NCI-H187 treated with DMSO at 0.1 percent for 48 hours (cell line): ENCODE results near the gene FHIP1A.
"Not testable (repeated sequence)": the region's sequence is repeated elsewhere in the genome, so short reads cannot be mapped to it uniquely, and the experiment has no call there.

Source experiments
- DNase-seq: peaks from one replicate; lab custom pipeline; 2025; lab: John Stamatoyannopoulos, UW

FHIP1A gene

DNA sequence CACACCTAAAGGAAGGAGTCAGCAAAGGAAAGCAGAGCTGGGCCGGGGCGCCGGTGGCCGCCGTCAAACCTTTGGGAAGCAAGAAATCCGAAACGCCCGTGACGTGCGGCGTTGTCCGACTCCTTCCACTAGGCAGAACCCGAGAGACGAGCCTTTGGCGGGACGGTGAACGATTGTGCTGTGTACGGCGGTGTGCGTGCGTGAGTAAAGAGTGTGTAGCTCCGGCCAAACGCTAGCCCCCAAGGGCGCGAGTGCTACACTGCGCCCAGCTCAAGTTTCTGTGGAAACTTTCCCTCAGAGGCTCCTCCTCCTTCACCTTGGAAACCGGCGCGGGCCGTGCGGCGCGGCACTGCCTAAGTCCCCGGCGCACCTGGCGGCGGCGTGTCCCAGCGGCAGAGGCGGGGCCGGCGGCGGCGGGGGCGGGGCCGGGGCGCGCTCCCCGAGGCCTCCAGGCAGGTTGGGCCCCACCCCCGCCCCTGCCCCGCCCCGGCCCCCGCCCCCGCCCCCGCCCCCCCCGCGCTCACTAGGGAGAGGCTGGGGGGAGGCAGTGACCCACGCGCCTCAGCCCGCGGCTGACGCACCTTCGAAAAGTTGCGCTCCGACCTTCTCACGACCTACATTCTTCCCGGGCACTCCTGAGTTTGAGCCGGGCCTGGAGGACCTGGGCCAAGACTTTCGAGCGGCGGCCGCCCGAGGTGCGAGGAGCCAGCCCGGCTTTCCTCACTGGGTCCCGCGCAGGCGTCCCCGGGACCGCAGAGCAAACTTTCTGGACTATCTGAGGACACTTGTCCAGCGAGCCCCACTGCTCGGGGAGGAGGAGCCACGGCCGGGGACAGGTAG, at the start of gene FHIP1A:
Gene FHIP1A (plus strand): TSS at position 547 of the 840 bp plus-strand sequence. CDS start 157,084 bp downstream, outside the sequence.
- no peak for DNase-seq

DNA sequence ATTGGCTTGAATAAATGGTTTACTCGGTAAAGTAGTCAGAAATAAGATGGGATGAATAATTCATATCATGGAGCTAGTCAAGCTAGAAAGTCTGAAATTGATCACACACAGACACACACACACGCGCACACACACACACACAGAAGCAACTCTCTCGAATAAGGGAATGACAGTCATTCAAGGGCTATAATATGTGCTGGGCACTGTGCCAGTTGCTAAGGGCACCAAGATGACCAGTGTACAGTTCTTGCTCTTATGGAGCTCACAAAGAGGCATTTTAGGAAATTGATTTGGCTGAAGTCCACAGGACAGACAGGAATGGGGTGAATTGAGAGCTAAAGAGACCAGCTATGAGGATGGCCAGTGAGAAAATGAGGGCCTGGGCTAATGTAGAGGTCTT, 49.4 kb upstream of the FHIP1A start:
- DNase-seq = no peak

DNA sequence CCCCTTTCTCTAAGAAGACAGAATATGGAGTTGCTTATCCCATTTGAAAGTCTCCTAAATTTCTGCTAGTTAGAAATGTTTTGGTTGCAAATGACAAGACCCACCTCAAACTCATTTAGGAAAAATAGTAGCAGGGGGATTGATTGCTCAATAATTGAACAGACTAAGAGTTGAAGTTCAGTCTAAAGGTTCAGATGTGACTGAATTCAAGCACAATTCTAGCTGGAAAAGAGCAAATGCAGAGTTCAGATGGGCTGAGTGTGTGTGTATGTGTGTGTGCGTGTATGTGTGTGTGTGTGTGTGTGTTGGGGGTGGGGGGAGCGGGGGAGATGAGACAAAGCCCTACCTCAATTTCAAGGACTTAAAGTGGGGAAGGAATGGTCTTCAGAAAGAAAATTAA, 47.9 kb upstream of the FHIP1A start:
- DNase-seq = no peak

DNA sequence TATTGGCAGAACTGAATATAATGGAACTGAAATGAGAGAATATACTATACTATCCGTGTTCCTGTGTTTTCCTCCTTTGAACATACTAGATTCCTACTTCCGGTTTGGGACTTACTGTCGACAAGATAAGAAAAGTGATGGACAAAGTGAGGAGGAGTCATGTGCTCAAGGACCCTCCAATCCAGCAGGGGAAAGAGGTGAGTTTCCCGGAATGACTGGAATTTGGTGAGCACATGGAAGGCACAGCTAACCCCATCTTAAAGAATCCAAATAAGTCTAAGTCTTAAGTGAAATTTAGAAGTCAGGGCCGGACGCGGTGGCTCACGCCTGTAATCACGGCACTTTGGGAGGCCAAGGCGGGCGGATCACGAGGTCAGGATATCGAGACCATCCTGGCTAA, 47.0 kb upstream of the FHIP1A start:
- no peak for DNase-seq

DNA sequence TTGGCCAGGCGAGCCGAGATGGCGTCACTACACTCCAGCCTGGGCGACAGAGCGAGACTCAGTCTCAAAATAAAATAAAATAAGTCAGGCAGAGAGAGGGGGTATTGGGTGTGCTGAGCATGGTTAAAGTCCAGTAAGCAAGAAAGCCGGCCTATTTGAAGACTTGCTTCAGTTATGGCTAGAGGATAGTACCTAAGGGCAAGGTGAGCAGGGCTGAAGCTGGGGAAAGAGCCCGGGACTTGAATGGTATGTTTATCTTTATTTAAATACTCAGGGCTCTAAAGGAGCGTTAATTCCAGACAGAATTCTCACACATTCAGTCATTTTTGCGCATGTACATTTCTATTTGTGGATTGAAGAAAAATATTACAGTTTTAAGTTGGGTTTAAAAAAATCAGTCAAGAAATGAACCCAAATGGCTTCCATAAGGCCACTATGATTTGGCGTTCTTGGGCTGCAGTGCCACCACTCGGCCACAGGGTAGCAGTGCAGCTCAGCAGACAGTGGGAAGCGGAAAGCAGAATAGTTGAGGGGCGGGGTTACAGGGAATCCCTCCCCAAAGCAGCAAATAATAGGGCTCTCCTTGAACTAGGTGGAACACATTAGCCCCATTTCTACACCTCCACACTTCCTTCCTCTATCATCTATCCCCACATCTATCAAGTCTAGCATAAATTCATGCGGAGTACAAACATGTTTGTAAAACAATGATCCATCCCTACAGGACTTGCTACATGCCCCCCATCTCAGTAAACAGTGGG, 46.4 kb upstream of the FHIP1A start:
- DNase-seq = no peak

DNA sequence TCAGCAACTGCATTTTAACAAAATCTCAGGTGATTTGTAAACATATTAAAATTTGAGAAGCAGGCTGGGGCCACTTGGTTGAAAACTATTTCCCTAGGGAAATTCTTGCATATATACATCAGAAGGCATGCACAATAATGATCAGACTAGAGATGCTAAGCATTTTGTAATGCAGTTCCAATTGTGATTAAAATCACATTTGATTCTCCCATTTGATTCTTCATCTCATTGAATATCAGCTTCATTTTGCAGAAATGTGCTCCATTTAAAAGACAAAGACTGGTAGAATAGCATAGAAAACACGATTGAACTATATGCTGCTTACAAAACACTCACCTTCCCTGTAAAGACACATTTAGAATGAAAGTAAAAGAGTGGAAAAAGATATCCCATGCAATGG, 32.4 kb upstream of the FHIP1A start:
- DNase-seq = no peak

DNA sequence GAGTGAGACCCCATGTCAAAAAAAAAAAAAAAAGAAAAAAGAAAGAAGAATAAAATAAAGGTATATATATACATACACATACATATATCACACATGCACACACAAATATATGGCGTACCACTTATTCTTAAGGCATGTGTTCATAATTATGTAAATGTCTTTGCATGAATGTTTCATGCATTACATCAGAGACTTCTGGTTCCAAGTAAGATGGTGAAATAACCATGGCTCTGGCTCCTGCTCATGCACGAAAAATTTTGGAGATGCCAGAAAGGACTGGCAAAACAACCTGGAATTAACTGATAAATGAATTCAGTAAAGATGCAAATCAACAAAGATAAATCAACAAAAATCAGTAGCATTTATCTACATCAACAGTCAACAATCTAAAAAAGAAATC, 19.7 kb upstream of the FHIP1A start:
- no peak for DNase-seq

DNA sequence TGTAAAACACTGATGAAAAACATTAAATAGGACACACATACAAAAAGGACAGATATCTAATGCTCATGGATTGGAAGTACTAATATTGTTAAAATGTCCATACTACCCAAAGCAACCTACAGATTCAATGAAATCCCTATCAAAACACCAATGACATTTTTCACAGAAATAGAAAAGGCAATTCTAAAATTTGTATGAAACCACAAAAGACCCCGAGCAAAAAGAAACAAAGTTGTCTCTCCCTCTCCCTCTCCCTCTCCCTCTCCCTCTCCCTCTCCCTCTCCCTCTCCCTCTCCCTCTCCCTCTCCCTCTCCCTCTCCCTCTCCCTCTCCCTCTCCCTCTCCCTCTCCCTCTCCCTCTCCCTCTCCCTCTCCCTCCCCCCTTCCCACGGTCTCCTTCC, 19.2 kb upstream of the FHIP1A start:
- DNase-seq = not testable (repeated sequence)

DNA sequence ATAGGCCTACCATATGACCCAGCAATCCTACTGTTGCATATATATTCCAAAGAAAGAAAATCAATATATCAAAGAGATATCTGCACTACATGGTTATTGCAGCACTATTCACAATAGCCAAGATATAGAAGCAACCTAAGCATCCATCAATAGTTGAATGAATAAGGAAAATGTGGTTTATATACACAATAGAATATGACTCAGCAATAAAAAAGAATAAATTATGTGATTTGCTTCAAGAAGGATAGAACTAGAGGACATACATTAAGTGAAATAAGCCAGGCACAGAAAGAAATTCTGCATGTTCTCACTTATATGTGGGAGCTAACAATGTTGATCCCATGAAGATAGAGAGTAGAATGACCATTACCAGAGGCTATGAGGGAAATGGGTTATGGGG, 13.1 kb upstream of the FHIP1A start:
- DNase-seq = no peak

DNA sequence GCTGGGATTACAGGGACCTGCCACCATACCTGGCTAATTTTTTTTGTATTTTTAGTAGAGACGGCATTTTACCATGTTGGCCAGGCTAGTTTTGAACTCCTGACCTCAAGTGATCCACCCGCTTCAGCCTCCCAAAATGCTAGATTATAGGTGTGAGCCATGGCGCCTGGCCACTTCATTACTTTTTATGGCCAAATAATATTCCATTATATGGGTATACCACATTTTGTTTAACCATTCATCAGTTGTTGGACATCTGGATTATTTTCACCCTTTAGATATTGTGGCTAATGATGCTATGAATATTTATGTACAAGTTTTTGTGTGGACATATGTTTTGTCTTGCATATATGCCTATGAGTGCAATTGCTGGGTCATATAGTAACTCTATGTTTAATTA, 8.6 kb upstream of the FHIP1A start:
- DNase-seq = no peak

DNA sequence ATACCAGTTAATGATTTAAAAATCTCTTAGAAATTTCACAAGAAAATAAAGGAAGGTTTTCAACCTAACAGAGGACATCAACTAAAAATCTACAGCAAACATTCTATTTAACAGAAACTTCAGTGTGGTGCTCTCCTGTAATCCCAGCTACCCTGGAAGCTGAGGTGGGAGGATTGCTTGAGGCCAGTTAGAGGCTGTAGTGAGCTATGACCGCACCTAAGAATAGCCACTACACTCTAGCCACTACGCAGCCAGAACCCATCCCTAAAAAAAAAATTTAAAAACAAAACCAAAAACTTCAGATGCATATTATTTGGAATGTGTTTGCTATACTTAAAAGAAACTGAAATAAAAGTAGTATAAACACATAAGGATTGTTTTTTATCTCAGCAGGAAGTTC, 7.2 kb upstream of the FHIP1A start:
- no peak for DNase-seq

DNA sequence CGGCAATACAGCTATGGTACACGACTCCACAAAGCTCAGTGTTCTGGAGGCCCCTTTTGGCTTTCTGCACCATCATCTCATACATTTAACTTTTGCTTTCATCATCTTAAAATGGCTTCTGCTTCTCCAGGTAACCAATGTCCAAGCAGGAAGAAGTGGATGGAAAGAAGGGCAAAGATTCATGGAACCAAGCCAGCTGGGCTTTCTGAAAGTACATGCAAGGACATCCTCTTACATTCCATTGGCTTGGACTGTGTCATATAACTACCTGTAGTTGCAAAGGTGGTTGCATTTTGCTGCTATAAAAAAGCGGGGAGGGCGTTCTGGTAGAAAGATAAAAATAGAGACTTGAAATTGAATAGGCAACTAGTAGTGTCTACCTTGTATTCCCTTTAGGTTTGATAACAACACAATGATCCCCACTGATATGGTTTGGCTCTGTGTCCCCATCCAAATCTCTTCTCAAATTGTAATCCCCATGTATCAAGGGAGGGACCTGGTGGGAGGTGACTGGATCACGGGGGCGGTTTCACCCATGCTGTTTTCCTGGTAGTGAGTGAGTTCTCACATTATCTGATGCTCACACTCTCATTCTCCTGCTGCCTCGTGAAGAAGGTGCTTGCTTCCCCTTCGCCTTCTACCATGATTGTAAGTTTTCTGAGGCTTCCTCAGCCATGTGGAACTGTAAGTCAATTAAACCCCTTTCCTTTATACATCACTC, 6.7 kb upstream of the FHIP1A start:
- DNase-seq = no peak

DNA sequence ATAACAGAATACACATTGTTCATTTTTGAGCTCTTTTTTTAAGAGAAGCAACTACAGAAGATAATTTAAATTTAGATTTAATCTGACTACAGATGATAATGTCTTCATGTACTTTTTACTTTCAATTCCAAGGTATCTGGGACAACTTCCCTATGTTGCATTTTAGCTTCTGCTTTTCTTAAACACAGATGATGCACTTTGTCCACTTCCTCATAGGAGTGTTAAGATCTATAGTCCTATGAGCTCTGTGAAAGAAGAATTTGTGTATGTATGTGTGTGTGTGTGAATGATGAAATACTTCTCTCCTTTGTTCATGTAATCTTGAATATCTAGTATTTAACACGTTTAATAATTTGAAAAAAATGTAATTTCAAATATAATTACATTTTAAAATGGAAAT, 5.3 kb upstream of the FHIP1A start:
- no peak for DNase-seq

DNA sequence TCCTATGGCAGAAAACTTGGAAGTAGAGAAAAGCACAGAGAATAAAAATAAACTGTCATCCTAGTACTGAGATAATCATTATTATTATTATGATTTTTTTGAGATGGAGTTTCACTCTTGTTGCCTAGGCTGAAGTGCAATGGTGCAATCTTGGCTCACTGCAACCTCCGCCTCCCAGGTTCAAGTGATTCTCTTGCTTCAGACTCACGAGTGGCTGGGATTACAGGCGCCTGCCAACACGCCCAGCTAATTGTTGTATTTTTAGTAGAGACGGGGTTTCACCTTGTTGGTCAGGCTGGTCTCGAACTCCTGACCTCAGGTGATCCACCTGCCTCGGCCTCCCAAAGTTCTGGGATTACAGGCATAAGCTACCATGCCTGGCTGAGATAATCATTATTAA, 4.2 kb upstream of the FHIP1A start:
- not testable (repeated sequence) for DNase-seq

DNA sequence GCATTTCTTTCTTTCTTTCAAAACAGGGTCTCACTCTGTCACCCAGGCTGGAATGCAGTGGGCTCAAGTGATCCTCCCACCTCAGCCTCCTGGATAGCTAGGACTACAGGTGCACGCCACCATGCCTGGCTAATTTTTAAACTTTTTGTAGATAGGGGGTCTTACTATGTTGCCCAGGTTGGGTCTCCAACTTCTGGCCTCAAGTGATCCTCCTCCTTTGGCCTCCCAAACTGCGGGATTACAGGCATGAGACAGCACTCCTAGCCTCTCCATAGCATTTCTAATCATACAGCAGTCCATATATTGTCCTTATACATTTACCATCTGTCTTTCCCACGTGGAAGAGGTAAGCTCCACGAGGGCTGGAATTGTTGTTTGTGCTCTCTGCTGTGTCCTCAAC, 2.0 kb upstream of the FHIP1A start:
- DNase-seq = no peak

DNA sequence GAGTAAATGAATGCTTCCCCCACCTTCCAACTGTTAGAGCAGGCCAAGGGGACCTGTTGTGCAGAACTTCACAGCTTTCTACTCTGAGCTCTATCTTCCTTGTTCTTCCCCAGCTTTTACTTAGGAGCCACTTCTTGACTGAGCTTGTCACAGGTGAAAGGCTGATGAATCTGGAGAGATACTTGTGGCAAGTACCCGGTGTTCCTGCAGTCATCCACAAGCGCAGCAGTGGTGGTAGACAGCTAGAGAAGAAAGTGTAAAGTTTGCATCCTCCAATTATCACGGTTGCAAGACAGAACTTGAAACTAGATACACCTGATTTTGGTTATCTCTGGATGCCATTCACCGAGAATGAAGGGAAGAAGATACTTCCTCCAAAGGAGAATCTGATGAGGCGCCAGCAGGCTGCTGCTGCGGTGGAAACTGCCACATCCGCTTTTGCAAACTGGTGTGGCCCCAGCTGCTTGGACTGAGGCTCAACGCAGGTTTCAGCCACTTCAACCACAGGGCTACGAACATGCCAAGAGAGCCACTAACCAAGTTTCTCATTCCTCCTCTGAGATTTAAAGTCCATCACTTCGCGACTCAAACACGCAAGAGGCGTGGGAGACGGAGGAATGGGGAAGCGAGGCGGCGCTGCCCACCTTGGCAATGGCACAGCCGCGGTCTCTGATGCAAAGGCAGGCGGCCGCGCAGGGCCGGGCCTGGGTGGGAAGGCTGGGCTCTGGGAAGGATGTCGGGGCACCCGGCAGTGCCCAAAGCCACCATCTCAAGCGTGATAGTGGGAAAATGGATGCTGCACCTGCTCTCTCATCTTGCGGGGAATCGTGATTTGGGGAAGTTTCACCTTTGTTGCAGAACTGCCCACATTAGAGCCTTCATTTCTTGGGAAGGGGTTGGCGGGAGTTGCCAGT, 1.3 kb upstream of the FHIP1A start:
- no peak for DNase-seq

DNA sequence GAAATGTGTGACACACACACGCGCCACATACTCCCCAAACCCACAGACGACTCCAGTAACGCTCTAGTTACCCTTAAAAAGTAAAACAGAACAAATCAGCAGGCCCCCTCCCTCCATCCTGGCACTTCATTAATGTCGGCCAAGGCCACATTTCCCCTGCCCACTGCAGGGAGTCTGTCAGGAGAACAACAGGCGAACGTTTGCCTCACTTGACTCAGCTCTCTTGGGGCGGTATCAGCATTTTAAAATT, 671 bp upstream of the FHIP1A start:
- DNase-seq = no peak

DNA sequence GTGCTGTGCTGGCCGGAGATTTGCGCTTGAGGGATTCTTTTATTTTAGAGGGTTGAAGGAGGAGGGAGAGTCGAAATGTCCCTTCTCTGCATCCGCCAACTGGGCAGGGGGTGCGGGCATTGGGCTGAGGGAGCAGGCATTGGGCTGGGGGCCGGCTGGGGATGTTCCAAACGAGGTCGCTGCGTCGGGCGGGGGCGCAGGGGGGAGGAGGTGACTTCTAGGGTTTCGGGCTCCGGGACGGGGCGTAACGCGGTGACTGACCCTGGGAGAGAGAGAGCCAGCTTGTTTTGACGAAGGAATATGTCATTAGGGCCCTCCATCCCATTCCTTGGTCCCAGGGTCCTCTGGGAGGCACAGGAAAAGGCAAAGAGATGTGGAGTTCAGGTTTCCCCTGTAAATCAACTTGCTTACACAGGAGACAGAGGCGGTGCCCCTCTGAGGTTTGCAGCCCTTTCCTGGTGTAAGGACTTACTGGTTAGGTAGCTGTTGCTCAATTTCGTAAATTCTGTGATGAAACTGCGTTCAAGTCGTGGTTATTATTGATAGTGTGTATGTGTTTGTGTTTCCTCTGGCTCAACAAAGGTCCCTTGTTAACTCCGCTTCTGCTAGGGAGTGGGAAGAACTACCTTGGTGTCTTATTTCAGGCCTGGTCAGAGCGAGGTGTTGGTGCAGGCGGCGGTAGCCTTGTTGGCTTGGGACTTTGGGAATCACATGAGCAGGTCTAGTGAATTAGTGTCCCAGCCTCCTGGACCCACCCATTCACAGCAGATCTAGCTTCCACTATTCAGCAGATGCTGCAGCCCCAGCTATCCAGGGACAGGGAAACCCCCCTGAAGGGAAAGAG, 716 bp downstream of the FHIP1A start:
- no peak for DNase-seq

DNA sequence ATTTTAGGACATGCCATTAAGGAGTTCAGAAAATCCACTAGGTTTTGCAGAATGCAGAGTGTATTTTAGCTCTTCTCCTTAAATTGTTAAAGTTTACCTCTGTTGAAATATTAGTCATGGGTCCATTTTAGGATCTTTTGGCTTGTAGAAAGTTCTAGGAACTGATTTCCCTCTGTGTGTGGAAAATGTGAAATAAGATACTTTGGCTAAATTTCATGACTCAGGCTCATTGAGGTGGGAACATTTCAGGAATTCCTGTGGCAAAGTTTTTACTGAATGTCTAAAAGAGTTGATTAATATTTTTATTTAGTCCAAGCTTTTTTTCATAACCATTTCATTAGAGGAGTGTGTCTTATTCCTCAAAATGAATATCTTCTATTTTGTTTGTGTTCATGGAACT, 7.0 kb downstream of the FHIP1A start:
- DNase-seq = no peak

DNA sequence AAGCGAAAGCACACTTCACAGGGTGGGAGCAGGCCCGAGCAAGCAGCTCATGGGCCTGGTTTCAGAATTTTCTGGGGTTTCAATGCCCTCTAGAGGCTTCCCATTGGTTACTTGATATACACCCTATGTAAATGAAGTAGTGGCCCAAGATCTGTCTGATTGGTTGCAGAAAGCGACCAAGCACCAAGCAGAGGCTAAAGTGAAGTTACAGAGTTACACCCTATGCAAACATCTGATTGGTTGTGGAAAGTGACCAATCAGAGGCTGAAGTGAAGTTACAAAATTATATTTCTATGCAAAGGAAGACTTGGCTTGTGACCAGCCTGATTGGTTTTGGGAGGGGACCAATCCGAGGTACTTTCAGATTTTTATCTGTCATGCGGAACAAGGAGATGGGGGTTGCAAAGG, 8.2 kb downstream of the FHIP1A start:
- DNase-seq = no peak

DNA sequence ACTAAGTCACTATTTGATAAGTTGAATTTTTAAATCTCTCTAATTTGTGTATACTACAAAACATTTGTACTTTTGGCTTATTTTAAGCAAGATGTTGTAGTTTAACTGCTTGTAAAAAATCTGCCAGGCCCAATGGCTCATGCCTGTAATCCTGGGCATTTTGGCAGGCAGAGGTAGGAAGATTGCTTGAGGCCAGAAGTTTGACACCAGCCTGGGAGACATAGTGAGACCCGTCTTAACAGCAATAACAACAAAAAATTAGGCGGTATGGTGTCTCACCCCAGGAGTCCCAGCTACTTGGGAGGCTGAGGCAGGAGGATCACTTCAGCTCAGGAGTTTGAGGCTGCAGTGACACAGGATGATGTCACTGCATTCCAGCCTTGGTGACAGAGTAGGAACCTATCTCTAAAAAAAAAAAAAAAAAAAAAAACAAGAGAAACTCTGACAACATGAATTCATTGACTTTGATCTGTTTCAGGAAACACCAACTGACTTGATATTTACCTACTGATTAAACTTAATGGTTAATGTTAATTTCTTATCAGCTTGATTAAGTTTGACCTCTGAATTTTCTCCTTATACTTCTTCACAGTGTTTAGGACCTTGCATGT, 8.9 kb downstream of the FHIP1A start:
- DNase-seq = no peak
